ENCODE measurements around the gene GK. TPM values are rescaled to one million over a fixed set of nuclear protein-coding genes. Genes with fewer than 3 reads are reported as not detected.

Gene GK
- total RNA-seq, 1 experiment from 2014 or later = 6.3 TPM

DNA sequence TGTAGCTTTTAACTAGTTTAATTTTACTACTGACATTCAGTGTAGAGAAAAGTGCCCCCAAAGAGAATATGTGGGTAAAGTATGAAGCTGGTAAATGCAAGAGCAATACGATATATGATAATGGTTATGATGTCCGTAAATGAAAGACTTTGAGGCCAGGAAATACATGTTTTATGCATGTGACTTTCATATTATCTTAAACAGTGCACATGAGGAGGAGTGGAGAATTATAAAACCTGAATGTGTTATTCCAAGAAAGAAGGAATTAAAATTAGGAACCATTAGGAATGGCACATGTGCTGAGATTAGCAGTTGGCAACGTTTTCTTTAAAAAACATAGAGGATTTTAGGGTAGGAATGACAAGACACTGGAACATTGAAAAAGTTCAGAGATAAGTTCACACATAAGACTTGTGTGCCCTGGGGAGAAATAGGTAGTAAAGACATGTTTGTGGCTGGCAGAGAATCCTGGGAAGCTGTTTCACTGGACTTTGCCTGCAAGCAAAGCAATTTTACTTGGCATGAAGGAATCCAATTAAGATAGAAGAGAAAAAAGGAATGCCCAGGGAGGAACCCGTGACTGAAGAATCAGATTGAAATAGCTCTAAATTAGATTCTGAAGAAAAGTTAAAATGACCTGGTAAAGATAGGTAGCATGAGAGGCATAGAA lies 20.0 kb downstream of the GK start:
- ChIA-PET POLR2A (ENCODE audit: low non-redundant PET) (no interaction called here), CTCF (no interaction called here)
- Histone ChIP-seq H3K4me3 (ENCODE audit: low read depth, low read length, poor library complexity, severe bottlenecking) (no peak overlapping the region), H3K36me3 (ENCODE audit: insufficient read depth, low read length, poor library complexity, severe bottlenecking) (no peaks in the 10 kb centered on the region), H3K27me3 (replicated peaks; ENCODE audit: insufficient read depth, low read depth, low read length, poor library complexity) (no peaks in the 10 kb centered on the region), H3K27ac (ENCODE audit: low read depth, low read length, poor library complexity, severe bottlenecking) (no peak overlapping the region), H3K9me3 (ENCODE audit: low read depth, low read length, poor library complexity, severe bottlenecking) (no peaks in the 10 kb centered on the region), H3K4me1 (ENCODE audit: insufficient read depth, low read length, poor library complexity, severe bottlenecking) (no peaks in the 10 kb centered on the region)
- intact Hi-C loops (cut with micrococcal nuclease; ENCODE audit: unreplicated experiment) = no loop called here
- TF ChIP-seq, protein P1, sequence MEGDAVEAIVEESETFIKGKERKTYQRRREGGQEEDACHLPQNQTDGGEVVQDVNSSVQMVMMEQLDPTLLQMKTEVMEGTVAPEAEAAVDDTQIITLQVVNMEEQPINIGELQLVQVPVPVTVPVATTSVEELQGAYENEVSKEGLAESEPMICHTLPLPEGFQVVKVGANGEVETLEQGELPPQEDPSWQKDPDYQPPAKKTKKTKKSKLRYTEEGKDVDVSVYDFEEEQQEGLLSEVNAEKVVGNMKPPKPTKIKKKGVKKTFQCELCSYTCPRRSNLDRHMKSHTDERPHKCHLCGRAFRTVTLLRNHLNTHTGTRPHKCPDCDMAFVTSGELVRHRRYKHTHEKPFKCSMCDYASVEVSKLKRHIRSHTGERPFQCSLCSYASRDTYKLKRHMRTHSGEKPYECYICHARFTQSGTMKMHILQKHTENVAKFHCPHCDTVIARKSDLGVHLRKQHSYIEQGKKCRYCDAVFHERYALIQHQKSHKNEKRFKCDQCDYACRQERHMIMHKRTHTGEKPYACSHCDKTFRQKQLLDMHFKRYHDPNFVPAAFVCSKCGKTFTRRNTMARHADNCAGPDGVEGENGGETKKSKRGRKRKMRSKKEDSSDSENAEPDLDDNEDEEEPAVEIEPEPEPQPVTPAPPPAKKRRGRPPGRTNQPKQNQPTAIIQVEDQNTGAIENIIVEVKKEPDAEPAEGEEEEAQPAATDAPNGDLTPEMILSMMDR (conservative IDR thresholded peaks at IDR 0.05; ENCODE audit: low read depth, low read length) = no peak
- no peak for TF ChIP-seq EZH2 (IDR thresholded peaks at IDR 0.05; ENCODE audit: borderline replicate concordance, low read depth, low read length, poor library complexity, severe bottlenecking)
- BruUV-seq (replicated peaks) = no TSS peak
- DNase-seq (ENCODE audit: low spot score) = no peak

- TF ChIP-seq, protein P1 (conservative IDR thresholded peaks at IDR 0.05; ENCODE audit: low read depth, low read length) = no peak
- TF ChIP-seq EZH2 (IDR thresholded peaks at IDR 0.05; ENCODE audit: borderline replicate concordance, low read depth, low read length, poor library complexity, severe bottlenecking) = no peak
- intact Hi-C loops (cut with micrococcal nuclease; ENCODE audit: unreplicated experiment) = no loop called here
- no peaks in the 10 kb centered on the region for H3K9me3 ChIP-seq (ENCODE audit: low read depth, low read length, poor library complexity, severe bottlenecking)
- no peak overlapping the region for H3K4me3 ChIP-seq (ENCODE audit: low read depth, low read length, poor library complexity, severe bottlenecking)
- DNase-seq (ENCODE audit: low spot score) = no peak
- no peaks in the 10 kb centered on the region for H3K36me3 ChIP-seq (ENCODE audit: insufficient read depth, low read length, poor library complexity, severe bottlenecking)
- H3K27me3 ChIP-seq (replicated peaks; ENCODE audit: insufficient read depth, low read depth, low read length, poor library complexity) = no peaks in the 10 kb centered on the region
- CTCF ChIA-PET = no interaction called here
- BruUV-seq (replicated peaks) = no TSS peak
- H3K4me1 ChIP-seq (ENCODE audit: insufficient read depth, low read length, poor library complexity, severe bottlenecking) = no peaks in the 10 kb centered on the region
- POLR2A ChIA-PET (ENCODE audit: low non-redundant PET) = no interaction called here
- no peak overlapping the region for H3K27ac ChIP-seq (ENCODE audit: low read depth, low read length, poor library complexity, severe bottlenecking)
Measured at GRCh38 chrX:30673884-30674598, 20.8 kb downstream of the GK start.

- H3K4me1 ChIP-seq (ENCODE audit: insufficient read depth, low read length, poor library complexity, severe bottlenecking) = no peaks in the 10 kb centered on the region
- no peak overlapping the region for H3K27ac ChIP-seq (ENCODE audit: low read depth, low read length, poor library complexity, severe bottlenecking)
- no TSS peak for BruUV-seq (replicated peaks)
- no peak for DNase-seq (ENCODE audit: low spot score)
- H3K9me3 ChIP-seq (ENCODE audit: low read depth, low read length, poor library complexity, severe bottlenecking) = no peaks in the 10 kb centered on the region
- TF ChIP-seq, protein P1 (conservative IDR thresholded peaks at IDR 0.05; ENCODE audit: low read depth, low read length) = no peak
- TF ChIP-seq EZH2 (IDR thresholded peaks at IDR 0.05; ENCODE audit: borderline replicate concordance, low read depth, low read length, poor library complexity, severe bottlenecking) = no peak
- H3K36me3 ChIP-seq (ENCODE audit: insufficient read depth, low read length, poor library complexity, severe bottlenecking) = no peaks in the 10 kb centered on the region
- H3K27me3 ChIP-seq (replicated peaks; ENCODE audit: insufficient read depth, low read depth, low read length, poor library complexity) = no peaks in the 10 kb centered on the region
- POLR2A ChIA-PET (ENCODE audit: low non-redundant PET) = no interaction called here
- intact Hi-C loops (cut with micrococcal nuclease; ENCODE audit: unreplicated experiment) = no loop called here
- H3K4me3 ChIP-seq (ENCODE audit: low read depth, low read length, poor library complexity, severe bottlenecking) = no peak overlapping the region
- CTCF ChIA-PET = no interaction called here
Measured at GRCh38 chrX:30674799-30675198, 21.6 kb downstream of the GK start.

Data from A673 (cell line).